Mesendoderm (in vitro differentiated cells): ENCODE results near the gene FBLN2.
A peak's percentile ranks its signal among the peaks of the same experiment; 100 is the strongest.

Experiments used
- DNase-seq: peaks from one replicate; pipeline ENCODE4 v3.0.0; 2013
- H2AK5ac ChIP-seq: 2 replicates; pipeline ENCODE4 v1.6.1; 2013; ENCODE audit warnings: low read length, inconsistent platforms
- H2BK120ac ChIP-seq: 2 replicates; pipeline ENCODE4 v1.6.1; 2013; ENCODE audit warnings: low read depth, mild to moderate bottlenecking, low read length, moderate library complexity, mixed read lengths
- H2BK15ac ChIP-seq: replicated peaks from 2 replicates; pipeline ENCODE4 v1.6.1; 2013; ENCODE audit warnings: low read depth, mild to moderate bottlenecking, moderate library complexity
- H2BK5ac ChIP-seq: 2 replicates; pipeline ENCODE4 v1.6.1; 2013; ENCODE audit warnings: low read length, inconsistent platforms
- H3K18ac ChIP-seq: 2 replicates; pipeline ENCODE4 v1.6.1; 2013; ENCODE audit warnings: mild to moderate bottlenecking, low read length, mixed read lengths
- H3K23ac ChIP-seq: one replicate; pipeline ENCODE4 v1.6.1; 2013; ENCODE audit warnings: low read length
- H3K27ac ChIP-seq: 2 replicates; pipeline ENCODE4 v1.5.1; 2013; ENCODE audit warnings: low read depth, mild to moderate bottlenecking, inconsistent platforms, low read length, moderate library complexity
- H3K27me3 ChIP-seq: 2 replicates; pipeline ENCODE4 v1.6.1; 2013; ENCODE audit warnings: low read length, control low read depth, mild to moderate bottlenecking, inconsistent platforms; ENCODE audit not compliant: insufficient read depth, poor library complexity
- H3K36me3 ChIP-seq: 2 replicates; pipeline ENCODE4 v1.6.1; 2013; ENCODE audit warnings: low read length, inconsistent platforms; ENCODE audit not compliant: control insufficient read depth, insufficient read depth
- H3K4ac ChIP-seq: one replicate; pipeline ENCODE4 v1.6.1; 2013; ENCODE audit warnings: low read depth, mild to moderate bottlenecking, low read length, moderate library complexity
- H3K4me1 ChIP-seq: 2 replicates; pipeline ENCODE4 v1.6.1; 2013; ENCODE audit warnings: low read depth, low read length, inconsistent platforms; ENCODE audit not compliant: control insufficient read depth
- H3K4me2 ChIP-seq: 2 replicates; pipeline ENCODE4 v1.6.1; 2013; ENCODE audit warnings: low read length
- H3K4me3 ChIP-seq: 2 replicates; pipeline ENCODE4 v1.5.1; 2013; ENCODE audit warnings: mild to moderate bottlenecking, low read length
- H3K56ac ChIP-seq: one replicate; pipeline ENCODE4 v1.6.1; 2013; ENCODE audit warnings: low read length
- H3K79me1 ChIP-seq: 2 replicates; pipeline ENCODE4 v1.6.1; 2013; ENCODE audit warnings: low read length, inconsistent platforms
- H3K79me2 ChIP-seq: 2 replicates; pipeline ENCODE4 v1.6.1; 2013; ENCODE audit warnings: mild to moderate bottlenecking, low read length; ENCODE audit not compliant: control insufficient read depth, insufficient read depth
- H3K9ac ChIP-seq: 2 replicates; pipeline ENCODE4 v1.6.1; 2013; ENCODE audit warnings: low read length, inconsistent platforms
- H4K5ac ChIP-seq: one replicate; pipeline ENCODE4 v1.6.1; 2013; ENCODE audit warnings: low read length
- H4K8ac ChIP-seq: one replicate; pipeline ENCODE4 v1.6.1; 2013; ENCODE audit warnings: low read depth, mild to moderate bottlenecking, control low read depth, low read length, moderate library complexity
- WGBS: extraction: QIAGEN DNeasy Blood & Tissue Kit; methylation state at CpG from one replicate; pipeline ENCODE4 v1.1.7; 2013; ENCODE audit warnings: low lambda C conversion rate, missing lambda C conversion rate; ENCODE audit not compliant: insufficient coverage; ENCODE audit errors: extremely low coverage; 5-methylcytosine and 5-hydroxymethylcytosine counted together

FBLN2 gene

DNA sequence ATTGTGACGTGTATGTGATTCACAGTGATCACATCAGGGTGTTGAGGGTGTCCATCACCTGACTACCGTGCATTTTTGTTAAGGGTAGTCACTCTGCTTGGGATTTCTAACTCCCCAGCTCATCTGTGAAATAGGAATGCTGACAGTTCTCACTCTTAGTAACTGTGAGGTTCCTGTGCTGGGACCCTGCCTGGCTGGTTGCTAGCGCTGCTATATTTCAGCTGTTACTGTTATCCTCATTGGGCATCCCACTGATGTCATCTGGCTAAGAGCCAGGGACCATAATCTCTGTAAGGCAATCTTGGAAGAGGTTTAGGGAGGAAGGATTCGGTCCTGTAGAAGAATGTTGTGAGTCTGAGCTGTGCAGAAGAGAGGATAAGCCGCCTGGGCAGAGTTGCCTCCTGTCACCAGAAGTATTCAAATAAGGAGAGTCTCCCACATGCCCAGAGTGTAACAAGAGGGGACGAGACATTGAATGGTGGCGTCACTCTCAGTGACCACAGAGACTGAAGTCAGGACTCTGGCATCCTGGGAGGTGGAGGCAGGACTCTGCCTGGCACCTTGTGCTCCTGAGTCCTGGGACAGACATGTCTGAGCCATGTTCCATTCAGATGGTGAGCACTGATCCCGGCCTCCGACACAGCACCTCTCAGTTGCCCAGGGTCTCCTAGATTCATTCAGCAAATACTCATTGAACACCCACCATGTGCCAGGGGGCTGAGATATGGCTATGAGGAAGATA, 52.2 kb downstream of the FBLN2 start:
- Histone ChIP-seq H3K56ac (no peak overlapping the region), H2AK5ac (no peak overlapping the region)

DNA sequence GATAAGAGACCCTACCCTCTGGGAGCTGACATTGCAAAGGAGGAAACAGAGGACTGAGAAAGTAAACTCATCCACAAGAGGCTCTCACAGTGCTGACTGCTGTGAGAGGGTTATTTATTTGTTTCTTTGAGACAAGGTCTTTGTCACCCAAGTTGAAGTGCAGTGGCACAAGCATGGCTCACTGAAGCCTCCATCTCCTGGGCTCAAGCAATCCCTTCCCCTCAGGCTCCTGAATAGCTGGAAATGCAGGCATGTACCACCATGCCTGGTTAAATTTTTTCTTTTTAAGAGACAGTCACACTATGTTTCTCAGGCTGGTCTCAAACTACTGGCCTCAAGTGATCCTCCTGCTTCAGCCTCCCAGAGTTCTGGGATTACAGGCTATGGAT, 52.8 kb downstream of the FBLN2 start:
- no peak for DNase-seq
- Histone ChIP-seq H3K27ac (no peak overlapping the region), H3K23ac (no peak overlapping the region), H3K4ac (no peak overlapping the region), H3K18ac (no peak overlapping the region), H3K4me3 (no peak overlapping the region), H4K8ac (no peak overlapping the region), H3K79me2 (no peaks in the 10 kb centered on the region), H3K79me1 (no peaks in the 10 kb centered on the region), H2BK120ac (no peak overlapping the region), H3K36me3 (no peaks in the 10 kb centered on the region), H2BK15ac (no peak overlapping the region), H3K56ac (no peak overlapping the region), H3K9ac (no peak overlapping the region), H3K27me3 (no peaks in the 10 kb centered on the region), H3K4me1 (peaks cover 3% of the 10 kb centered on the region), H2AK5ac (no peak overlapping the region), H3K4me2 (no peak overlapping the region), H4K5ac (no peak overlapping the region), H2BK5ac (no peak overlapping the region)

More for the DNA sequence above, 52.2 kb downstream of the FBLN2 start:
- no peak overlapping the region for H3K4ac ChIP-seq
- H2BK15ac ChIP-seq = no peak overlapping the region
- H2BK5ac ChIP-seq = no peak overlapping the region
- H3K27ac ChIP-seq = no peak overlapping the region
- no peaks in the 10 kb centered on the region for H3K79me1 ChIP-seq
- H3K27me3 ChIP-seq = no peaks in the 10 kb centered on the region
- peaks cover 3% of the 10 kb centered on the region for H3K4me1 ChIP-seq
- no peaks in the 10 kb centered on the region for H3K79me2 ChIP-seq
- H3K18ac ChIP-seq = no peak overlapping the region
- peak; percentile 66 for DNase-seq
- no CpG with 5 or more reads among the region's 9 CpGs for WGBS
- no peak overlapping the region for H3K4me3 ChIP-seq
- no peak overlapping the region for H4K5ac ChIP-seq
- no peaks in the 10 kb centered on the region for H3K36me3 ChIP-seq
- no peak overlapping the region for H2BK120ac ChIP-seq
- no peak overlapping the region for H3K9ac ChIP-seq
- no peak overlapping the region for H4K8ac ChIP-seq
- H3K4me2 ChIP-seq = no peak overlapping the region
- no peak overlapping the region for H3K23ac ChIP-seq

DNA sequence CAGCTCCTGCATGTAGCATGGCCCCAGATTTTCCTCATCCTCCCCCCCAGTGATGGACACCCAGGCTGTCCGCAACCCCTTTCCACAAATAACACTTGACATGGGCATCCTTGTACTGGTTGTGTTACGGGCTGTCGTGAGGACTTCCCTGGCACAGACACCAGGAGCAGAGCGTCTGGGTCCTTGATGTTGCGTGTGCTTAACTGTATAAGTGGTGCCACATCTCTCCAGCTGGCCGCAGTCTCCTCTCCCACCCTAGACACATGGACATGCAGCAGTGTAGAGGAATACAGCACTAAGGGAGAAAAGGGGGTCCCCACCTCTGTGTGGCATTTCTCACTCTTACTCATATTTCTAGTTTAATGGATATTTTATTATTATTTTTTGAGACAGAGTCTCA, 56.6 kb downstream of the FBLN2 start:
- H4K8ac ChIP-seq = no peak overlapping the region
- H3K36me3 ChIP-seq = no peaks in the 10 kb centered on the region
- H2BK120ac ChIP-seq = no peak overlapping the region

DNA sequence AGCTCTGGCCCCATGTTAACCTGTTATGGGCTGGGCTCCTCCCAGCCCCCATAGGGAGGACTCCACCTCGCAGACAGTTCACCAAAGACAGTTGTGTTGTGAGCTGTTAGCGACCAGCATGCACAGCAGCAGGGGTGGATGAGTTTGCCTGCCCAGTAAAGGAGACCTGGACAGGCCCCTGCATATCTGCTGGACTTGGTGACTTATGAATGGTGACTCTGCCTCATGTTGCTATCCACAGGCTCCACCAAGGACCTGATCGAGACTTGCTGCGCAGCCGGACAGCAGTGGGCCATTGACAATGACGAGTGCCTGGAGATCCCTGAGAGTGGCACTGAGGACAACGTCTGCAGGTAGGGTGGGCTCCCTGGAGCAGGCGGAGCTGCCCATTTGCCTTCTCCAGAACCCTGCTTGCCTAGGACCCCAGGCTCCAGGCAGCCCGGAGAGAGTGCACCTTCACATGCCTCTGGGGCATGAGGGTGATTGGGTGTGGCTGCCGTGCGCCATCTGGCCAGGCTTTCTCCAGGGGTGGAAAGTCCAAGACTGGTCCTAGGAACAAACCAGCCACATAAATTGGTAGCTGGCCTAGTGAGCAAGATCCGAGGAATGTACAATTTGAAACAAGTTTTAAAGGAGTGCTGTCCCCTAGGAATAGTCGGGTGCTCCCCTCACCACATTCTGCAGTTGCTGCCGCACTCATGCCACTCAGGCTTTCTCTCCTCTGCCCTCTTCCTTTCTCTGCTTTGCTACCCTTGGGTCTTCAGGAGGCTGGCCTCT, 59.1 kb downstream of the FBLN2 start:
- Histone ChIP-seq H2BK15ac (no peak overlapping the region), H3K4me3 (no peak overlapping the region), H3K4me2 (no peak overlapping the region), H3K79me1 (no peaks in the 10 kb centered on the region), H3K4me1 (no peaks in the 10 kb centered on the region), H3K9ac (no peak overlapping the region), H3K36me3 (no peaks in the 10 kb centered on the region), H2AK5ac (no peak overlapping the region), H3K56ac (peak overlapping the region; percentile 3), H3K23ac (no peak overlapping the region), H3K79me2 (no peaks in the 10 kb centered on the region), H3K4ac (no peak overlapping the region), H4K5ac (no peak overlapping the region), H2BK120ac (no peak overlapping the region), H2BK5ac (no peak overlapping the region), H3K18ac (no peak overlapping the region), H3K27ac (no peak overlapping the region), H3K27me3 (no peaks in the 10 kb centered on the region), H4K8ac (no peak overlapping the region)
- no CpG with 5 or more reads among the region's 14 CpGs for WGBS
- no peak for DNase-seq

More for the DNA sequence above, 56.6 kb downstream of the FBLN2 start:
- no peak overlapping the region for H3K18ac ChIP-seq
- H3K4me3 ChIP-seq = no peak overlapping the region
- no peak overlapping the region for H3K4me2 ChIP-seq
- H3K79me1 ChIP-seq = no peaks in the 10 kb centered on the region
- H3K79me2 ChIP-seq = no peaks in the 10 kb centered on the region
- no peak overlapping the region for H4K5ac ChIP-seq
- H3K23ac ChIP-seq = no peak overlapping the region
- H3K4me1 ChIP-seq = no peaks in the 10 kb centered on the region
- no peak overlapping the region for H3K56ac ChIP-seq
- H2BK15ac ChIP-seq = no peak overlapping the region
- no peaks in the 10 kb centered on the region for H3K27me3 ChIP-seq
- no peak for DNase-seq
- no peak overlapping the region for H2AK5ac ChIP-seq
- no CpG with 5 or more reads among the region's 6 CpGs for WGBS
- H3K9ac ChIP-seq = no peak overlapping the region
- no peak overlapping the region for H3K27ac ChIP-seq
- H2BK5ac ChIP-seq = no peak overlapping the region
- no peak overlapping the region for H3K4ac ChIP-seq

DNA sequence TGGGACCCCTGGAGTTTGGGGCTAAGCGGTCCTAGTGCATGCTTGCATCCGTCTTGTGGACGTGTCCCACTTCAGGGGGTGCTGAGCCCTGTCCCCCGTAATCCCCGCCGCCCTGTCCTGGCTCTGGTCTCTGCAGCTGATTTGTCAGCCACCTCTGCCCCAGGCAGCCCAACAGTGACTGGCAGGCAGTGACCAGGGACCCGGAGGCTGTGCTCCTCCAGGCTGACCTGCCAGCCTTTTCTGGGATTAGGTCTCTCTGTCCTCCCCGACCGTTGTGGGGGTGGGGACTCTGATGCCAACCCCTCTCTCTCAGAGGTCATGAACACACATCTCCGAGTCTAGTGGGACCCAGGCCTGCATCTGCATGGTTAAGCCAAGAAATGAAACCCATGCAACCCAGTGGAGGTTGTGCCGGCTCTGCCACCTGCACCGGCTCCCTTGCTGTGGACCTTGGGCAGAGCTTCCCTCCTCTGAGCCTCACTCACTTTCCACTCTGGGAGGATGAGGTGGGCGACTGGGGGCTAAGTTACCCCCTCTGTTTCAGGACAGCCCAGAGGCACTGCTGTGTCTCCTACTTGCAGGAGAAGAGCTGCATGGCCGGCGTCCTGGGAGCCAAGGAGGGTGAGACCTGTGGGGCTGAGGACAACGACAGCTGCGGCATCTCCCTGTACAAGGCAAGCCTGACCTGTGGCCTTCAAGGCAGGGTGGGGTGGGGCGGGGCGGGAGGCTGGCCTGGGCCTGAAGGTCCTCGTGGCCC, 60.2 kb downstream of the FBLN2 start:
- H4K5ac ChIP-seq = no peak overlapping the region
- no peak for DNase-seq
- H3K9ac ChIP-seq = no peak overlapping the region
- no peaks in the 10 kb centered on the region for H3K79me2 ChIP-seq
- no peak overlapping the region for H3K4me3 ChIP-seq
- H2BK5ac ChIP-seq = no peak overlapping the region
- no peak overlapping the region for H3K18ac ChIP-seq
- WGBS = no CpG with 5 or more reads among the region's 20 CpGs
- no peaks in the 10 kb centered on the region for H3K36me3 ChIP-seq
- H3K56ac ChIP-seq = no peak overlapping the region
- H4K8ac ChIP-seq = no peak overlapping the region
- H2BK15ac ChIP-seq = no peak overlapping the region
- H3K4me1 ChIP-seq = no peaks in the 10 kb centered on the region
- H3K79me1 ChIP-seq = no peaks in the 10 kb centered on the region
- H3K27me3 ChIP-seq = no peaks in the 10 kb centered on the region
- no peak overlapping the region for H3K4me2 ChIP-seq
- H3K23ac ChIP-seq = no peak overlapping the region
- H3K4ac ChIP-seq = no peak overlapping the region
- H3K27ac ChIP-seq = no peak overlapping the region
- H2AK5ac ChIP-seq = no peak overlapping the region
- no peak overlapping the region for H2BK120ac ChIP-seq
